LNCAP (cell line): ENCODE measurements around the gene RFLNA.

Source experiments
- TF ChIP-seq, protein P1 (sequence below): fragments of 450-650 bp; IDR thresholded peaks from 2 replicates; pipeline ENCODE4 v1.5.1; 2017; ENCODE audit warnings: mild to moderate bottlenecking

The RFLNA gene

DNA sequence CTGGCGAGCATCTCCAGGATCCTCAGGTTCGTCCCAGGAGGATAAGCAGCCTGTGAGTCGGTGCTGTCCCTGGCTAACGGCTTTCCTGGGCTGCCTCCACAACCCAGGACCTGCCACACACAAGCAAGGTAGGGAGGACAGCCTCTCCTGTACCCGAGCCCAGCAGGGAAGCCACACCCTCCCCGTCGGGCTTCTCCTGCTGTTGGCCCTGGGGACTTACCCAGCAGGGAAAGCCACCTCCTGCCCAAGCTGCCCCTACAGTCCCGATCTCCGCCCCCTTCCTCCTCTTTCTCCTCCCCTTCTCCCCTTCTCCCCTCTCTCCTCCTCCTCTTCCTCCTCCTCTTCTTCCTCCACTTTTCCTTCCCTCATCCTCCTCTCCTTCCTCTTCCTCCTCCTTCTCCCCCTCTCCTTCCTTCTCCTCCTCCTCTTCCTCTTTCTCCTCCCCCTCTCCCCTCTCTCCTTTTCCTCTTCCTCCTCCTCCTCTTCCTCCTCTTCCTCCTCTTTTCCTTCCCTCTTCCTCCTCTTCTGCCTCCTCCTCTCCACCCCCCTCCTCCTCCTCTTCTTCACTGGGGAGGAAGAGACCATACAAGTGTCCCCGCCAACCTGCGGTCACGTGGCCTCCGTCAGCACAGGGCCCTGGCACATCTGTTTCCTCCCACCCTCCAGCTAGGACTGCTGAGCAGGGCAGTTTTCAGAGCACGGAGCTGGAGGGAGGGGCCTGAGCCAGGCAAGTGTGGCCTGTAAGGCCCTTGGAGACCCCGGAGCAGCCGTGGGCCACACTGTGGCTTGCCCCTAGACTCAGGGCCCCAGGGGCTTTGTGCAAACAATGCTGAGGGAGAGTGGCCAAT is 17.3 kb upstream of the RFLNA start:
- TF ChIP-seq, protein P1, sequence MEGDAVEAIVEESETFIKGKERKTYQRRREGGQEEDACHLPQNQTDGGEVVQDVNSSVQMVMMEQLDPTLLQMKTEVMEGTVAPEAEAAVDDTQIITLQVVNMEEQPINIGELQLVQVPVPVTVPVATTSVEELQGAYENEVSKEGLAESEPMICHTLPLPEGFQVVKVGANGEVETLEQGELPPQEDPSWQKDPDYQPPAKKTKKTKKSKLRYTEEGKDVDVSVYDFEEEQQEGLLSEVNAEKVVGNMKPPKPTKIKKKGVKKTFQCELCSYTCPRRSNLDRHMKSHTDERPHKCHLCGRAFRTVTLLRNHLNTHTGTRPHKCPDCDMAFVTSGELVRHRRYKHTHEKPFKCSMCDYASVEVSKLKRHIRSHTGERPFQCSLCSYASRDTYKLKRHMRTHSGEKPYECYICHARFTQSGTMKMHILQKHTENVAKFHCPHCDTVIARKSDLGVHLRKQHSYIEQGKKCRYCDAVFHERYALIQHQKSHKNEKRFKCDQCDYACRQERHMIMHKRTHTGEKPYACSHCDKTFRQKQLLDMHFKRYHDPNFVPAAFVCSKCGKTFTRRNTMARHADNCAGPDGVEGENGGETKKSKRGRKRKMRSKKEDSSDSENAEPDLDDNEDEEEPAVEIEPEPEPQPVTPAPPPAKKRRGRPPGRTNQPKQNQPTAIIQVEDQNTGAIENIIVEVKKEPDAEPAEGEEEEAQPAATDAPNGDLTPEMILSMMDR = no peak

DNA sequence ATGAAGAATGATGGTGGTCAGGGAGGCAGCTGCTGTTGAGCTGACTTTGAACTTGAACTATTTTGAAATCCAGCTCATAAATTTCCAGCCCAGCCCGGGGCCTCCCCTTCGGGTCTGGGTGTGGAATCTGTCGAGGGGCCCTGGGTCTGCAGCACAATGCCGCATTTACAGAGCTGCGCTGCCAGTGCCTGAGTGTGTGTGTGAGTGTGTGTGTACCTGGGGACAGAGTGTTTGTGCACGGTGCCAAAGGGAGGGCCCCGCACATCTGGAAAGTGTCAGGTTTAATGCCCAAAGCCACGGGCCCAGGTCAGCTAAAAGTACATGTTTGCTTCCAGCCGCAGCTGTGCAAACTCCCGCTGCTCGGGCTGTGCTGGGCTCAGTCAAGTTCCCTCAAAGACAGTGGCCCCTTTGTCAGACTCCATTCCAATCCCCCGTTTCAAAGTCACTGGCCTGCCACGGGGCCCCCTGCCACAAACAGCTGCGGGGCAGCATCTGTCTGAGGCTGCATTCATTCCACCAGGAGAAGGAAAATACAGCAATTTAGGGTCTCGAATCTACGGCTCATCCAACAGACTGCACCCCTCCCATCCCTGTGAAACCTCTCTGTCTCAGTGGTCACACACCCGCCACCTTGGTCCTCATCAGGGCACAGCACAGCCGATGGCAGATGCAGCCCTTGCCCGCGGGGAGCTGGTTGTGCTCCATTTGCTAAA is 16.3 kb upstream of the RFLNA start:
- TF ChIP-seq, protein P1 = no peak

DNA sequence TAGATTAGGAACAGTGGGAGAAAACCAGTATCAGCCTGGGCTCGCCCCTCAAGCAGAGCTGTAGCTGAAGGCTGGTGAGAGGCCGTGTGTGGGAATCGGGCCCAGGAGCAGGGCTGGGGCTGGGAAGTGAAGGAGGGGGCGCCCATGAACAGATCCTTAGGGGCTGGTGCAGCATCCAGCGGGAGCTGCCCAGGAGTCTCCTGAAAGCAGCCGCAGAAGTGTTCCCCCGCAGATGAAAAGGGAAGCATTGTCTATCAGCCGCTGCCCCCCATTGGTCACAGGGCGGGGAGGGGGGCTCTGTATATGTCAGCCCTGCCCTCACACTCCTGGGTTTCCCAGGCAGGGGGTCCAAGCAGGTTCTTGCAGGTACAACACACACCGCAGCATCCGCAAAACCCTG is 15.6 kb upstream of the RFLNA start:
- TF ChIP-seq, protein P1 = no peak

DNA sequence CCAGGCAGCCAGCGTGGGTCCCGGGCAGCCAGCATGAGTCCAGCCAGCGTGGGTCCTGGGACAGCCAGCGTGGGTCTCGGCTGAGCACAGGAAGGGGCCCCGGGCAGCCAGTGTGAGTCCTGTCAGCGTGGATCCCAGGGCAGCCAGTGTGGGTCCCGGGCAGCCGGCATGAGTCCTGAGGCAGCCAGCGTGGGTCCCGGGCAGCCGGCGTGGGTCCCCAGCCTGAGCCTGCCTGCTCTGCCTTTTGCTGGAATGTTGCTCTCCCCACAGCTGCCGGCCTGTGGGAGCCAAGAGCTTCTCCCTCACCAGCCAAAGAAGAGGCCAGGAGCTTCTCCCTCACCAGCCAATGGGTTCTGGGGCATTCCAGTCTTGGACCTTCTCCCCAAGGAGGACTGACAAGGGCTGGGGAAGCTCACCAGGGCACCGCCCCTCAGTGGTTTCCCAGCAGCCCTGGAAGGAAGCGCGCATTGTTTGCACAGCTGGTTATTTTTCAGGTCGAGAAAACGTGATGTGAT is 15.0 kb upstream of the RFLNA start:
- TF ChIP-seq, protein P1 = no peak

DNA sequence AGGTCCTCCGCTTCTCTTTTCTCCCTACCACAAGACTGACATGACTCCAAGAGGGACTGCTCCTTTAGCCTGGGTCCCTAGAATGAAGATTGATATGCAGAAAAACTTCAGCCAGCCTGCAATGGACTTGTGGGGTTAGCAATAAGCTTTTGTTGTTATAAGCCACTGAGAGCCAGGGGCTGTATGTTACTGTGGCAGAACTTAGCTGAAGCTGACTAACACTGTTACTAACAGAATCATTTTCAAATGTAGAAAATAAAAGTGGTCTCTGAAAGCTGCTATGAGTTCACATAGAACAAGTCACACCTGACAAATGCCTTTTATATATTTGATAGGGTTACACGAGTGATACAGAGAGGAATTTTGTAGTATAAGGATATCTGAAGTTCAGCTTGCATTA is 13.6 kb upstream of the RFLNA start:
- TF ChIP-seq, protein P1 = no peak

DNA sequence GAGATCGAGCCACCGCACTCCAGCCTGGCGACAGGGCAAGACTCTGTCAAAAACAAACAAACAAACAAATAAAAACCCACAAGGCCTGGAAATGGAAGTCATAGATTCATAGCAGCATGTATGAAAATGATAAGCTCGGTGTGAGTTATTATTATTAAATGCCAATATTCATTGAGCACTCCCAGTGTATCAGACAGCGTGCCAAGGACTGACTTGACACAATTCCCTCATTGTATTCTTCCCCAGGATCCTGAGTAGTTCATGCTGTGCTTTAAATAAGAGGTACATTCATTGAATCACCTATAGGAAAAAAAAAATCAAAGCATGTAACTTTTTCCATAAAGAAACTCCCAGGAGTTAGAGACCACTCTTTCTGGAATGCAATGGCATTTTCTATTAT is 12.6 kb upstream of the RFLNA start:
- TF ChIP-seq, protein P1 = no peak

DNA sequence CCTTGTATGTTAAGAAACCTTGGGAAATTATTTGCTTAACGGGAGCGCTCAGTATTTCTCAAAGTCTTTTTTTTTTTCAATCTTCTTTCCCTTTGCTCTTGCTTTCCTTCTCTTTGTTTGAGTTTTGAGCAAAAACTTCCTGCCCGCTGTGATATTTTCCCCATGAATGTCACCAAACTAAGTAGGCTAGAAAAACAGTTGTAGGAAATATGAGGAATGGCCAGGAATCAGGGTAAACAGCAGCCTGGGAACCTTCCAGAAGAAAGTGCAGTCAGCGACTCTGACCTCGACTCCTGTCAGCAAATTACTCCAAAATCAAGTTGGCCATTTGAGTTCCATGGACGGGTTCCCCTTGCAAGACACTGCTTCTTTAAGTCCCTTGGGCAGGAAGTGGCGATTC is 11.6 kb upstream of the RFLNA start:
- TF ChIP-seq, protein P1 = no peak
